GM23338 (cell line): ENCODE results near the gene PTGDS. TPM values are rescaled to one million over a fixed set of nuclear protein-coding genes. Genes with fewer than 3 reads are reported as not detected.

ENCODE experiments used
- ATAC-seq: fragments of 200-7000 bp; cut with Tn5 transposase; 3 replicates; pipeline ENCODE4 v1.9.1; 2020
- DNase-seq: peaks from one replicate; pipeline ENCODE4 v3.0.0-alpha.2; 2015; ENCODE audit warnings: low spot score
- H2AFZ ChIP-seq: fragments of 200-600 bp; sonication (generic); 2 replicates; pipeline ENCODE4 v1.8.0; 2016; ENCODE audit warnings: antibody characterized with exemption, mild to moderate bottlenecking, moderate library complexity
- H3F3A ChIP-seq: fragments of 200-600 bp; sonication (generic); replicated peaks from 2 replicates; pipeline ENCODE4 v1.8.0; 2017; ENCODE audit warnings: antibody characterized with exemption, mixed run types, low read depth
- H3K27ac ChIP-seq: fragments of 200-600 bp; sonication (generic); 2 replicates; pipeline ENCODE4 v1.6.1; 2016; ENCODE audit warnings: low read depth
- H3K27me3 ChIP-seq: fragments of 200-600 bp; sonication (generic); 2 replicates; pipeline ENCODE4 v1.8.0; 2016; ENCODE audit warnings: mild to moderate bottlenecking, mixed run types, moderate library complexity; ENCODE audit not compliant: insufficient read depth
- H3K36me3 ChIP-seq: fragments of 200-600 bp; sonication (generic); 2 replicates; pipeline ENCODE4 v1.8.0; 2016; ENCODE audit warnings: mild to moderate bottlenecking; ENCODE audit not compliant: insufficient read depth
- H3K4me1 ChIP-seq: fragments of 200-600 bp; sonication (generic); 2 replicates; pipeline ENCODE4 v1.8.0; 2016; ENCODE audit warnings: mild to moderate bottlenecking, moderate library complexity; ENCODE audit not compliant: insufficient read depth
- H3K4me2 ChIP-seq: fragments of 200-600 bp; sonication (generic); 2 replicates; pipeline ENCODE4 v1.7.1; 2017; ENCODE audit warnings: mixed run types
- H3K4me3 ChIP-seq: fragments of 200-600 bp; sonication (generic); 2 replicates; pipeline ENCODE4 v1.6.1; 2016; ENCODE audit warnings: mixed run types
- H3K79me2 ChIP-seq: fragments of 200-600 bp; sonication (generic); replicated peaks from 2 replicates; pipeline ENCODE4 v1.8.0; 2017; ENCODE audit warnings: mild to moderate bottlenecking; ENCODE audit not compliant: insufficient read depth
- H3K9me2 ChIP-seq: fragments of 200-600 bp; sonication (generic); 2 replicates; pipeline ENCODE4 v1.8.0; 2017; ENCODE audit not compliant: insufficient read depth
- H4K20me1 ChIP-seq: fragments of 200-600 bp; sonication (generic); replicated peaks from 2 replicates; pipeline ENCODE4 v1.8.0; 2017; ENCODE audit warnings: mild to moderate bottlenecking; ENCODE audit not compliant: insufficient read depth
- H3K27ac Mint-ChIP-seq: 2 replicates; pipeline ENCODE4 v1.8.0; 2020; ENCODE audit warnings: inconsistent platforms, mild to moderate bottlenecking, moderate library complexity, mixed read lengths
- H3K27me3 Mint-ChIP-seq: 3 replicates; pipeline ENCODE4 v1.8.0; 2022; ENCODE audit warnings: low read depth, mild to moderate bottlenecking, moderate library complexity, mixed read lengths, inconsistent platforms; ENCODE audit not compliant: insufficient read depth, poor library complexity
- H3K36me3 Mint-ChIP-seq: 3 replicates; pipeline ENCODE4 v1.8.0; 2021; ENCODE audit warnings: low read depth, mild to moderate bottlenecking, inconsistent platforms, moderate library complexity, mixed read lengths
- H3K4me1 Mint-ChIP-seq: 3 replicates; pipeline ENCODE4 v1.8.0; 2020; ENCODE audit warnings: mild to moderate bottlenecking, inconsistent platforms, mixed read lengths
- H3K4me3 Mint-ChIP-seq: 3 replicates; pipeline ENCODE4 v1.8.0; 2021; ENCODE audit warnings: moderate library complexity, mild to moderate bottlenecking, inconsistent platforms, mixed read lengths
- H3K9me3 Mint-ChIP-seq: 3 replicates; pipeline ENCODE4 v1.8.0; 2020; ENCODE audit warnings: moderate library complexity, mild to moderate bottlenecking, inconsistent platforms, mixed read lengths
- CREB1 ChIP-seq: fragments of 250-450 bp; sonication (Bioruptor Pico); IDR thresholded peaks from 2 replicates; pipeline ENCODE4 v1.5.0; 2020; ENCODE audit warnings: low read depth, mild to moderate bottlenecking, moderate library complexity
- JUNB ChIP-seq: IDR thresholded peaks from one replicate; pipeline ENCODE4 v1.6.1; 2016; ENCODE audit warnings: antibody characterized with exemption; ENCODE audit not compliant: unreplicated experiment
- POLR2AphosphoS5 ChIP-seq: IDR thresholded peaks from 2 replicates; pipeline ENCODE4 v1.6.1; 2016; ENCODE audit warnings: antibody characterized with exemption, low read depth
- STAT1 ChIP-seq: IDR thresholded peaks from one replicate; pipeline ENCODE4 v1.6.1; 2016; ENCODE audit warnings: antibody characterized with exemption; ENCODE audit not compliant: unreplicated experiment
- ZNF331 ChIP-seq: fragments of 250-450 bp; sonication (Bioruptor Pico); IDR thresholded peaks from 2 replicates; pipeline ENCODE4 v1.5.0; 2020; ENCODE audit warnings: low read depth, mild to moderate bottlenecking, moderate library complexity
- polyA plus RNA-seq: library from polyadenylated mRNA; unstranded; fragments of >200 nt; fragmentation: Nextera tagmentation; extraction: Ambion mirVana; gene quantifications from 2 replicates; pipeline ENCODE4 v1.2.1, GENCODE V29; 2016
- total RNA-seq: library from RNA; depleted of rRNA; stranded (reverse); fragments of >200 nt; shearing (Covaris generic); gene quantifications from 2 replicates; pipeline ENCODE4 v1.2.3, GENCODE V29; 2014
- TF ChIP-seq, protein P1 (sequence below): fragments of 250-450 bp; sonication (Bioruptor Pico); IDR thresholded peaks from 2 replicates; pipeline ENCODE4 v1.5.0; 2020; ENCODE audit warnings: mild to moderate bottlenecking, moderate library complexity
- TF ChIP-seq, protein P2 (sequence below): IDR thresholded peaks from 2 replicates; pipeline ENCODE4 v1.6.1; 2016; ENCODE audit warnings: antibody characterized with exemption
- TF ChIP-seq, protein P3 (sequence below): IDR thresholded peaks from one replicate; pipeline ENCODE4 v1.6.1; 2018; ENCODE audit warnings: antibody characterized with exemption; ENCODE audit not compliant: unreplicated experiment
- TF ChIP-seq, protein P4 (sequence below), 2 experiments: fragments of 200-600 bp in 1 of 2; sonication (generic) in 1 of 2; conservative IDR thresholded peaks; 2 replicates each; pipeline versions ENCODE4 v1.5.1 to v1.6.1; 2016 to 2017; ENCODE audit warnings: antibody characterized with exemption in 2 of 2, low read depth in 2 of 2, mild to moderate bottlenecking in 2 of 2, moderate library complexity in 1 of 2

PTGDS gene
- total and polyA plus RNA-seq, 2 experiments from 2014 or later: 1.9 to 3.1 TPM

DNA sequence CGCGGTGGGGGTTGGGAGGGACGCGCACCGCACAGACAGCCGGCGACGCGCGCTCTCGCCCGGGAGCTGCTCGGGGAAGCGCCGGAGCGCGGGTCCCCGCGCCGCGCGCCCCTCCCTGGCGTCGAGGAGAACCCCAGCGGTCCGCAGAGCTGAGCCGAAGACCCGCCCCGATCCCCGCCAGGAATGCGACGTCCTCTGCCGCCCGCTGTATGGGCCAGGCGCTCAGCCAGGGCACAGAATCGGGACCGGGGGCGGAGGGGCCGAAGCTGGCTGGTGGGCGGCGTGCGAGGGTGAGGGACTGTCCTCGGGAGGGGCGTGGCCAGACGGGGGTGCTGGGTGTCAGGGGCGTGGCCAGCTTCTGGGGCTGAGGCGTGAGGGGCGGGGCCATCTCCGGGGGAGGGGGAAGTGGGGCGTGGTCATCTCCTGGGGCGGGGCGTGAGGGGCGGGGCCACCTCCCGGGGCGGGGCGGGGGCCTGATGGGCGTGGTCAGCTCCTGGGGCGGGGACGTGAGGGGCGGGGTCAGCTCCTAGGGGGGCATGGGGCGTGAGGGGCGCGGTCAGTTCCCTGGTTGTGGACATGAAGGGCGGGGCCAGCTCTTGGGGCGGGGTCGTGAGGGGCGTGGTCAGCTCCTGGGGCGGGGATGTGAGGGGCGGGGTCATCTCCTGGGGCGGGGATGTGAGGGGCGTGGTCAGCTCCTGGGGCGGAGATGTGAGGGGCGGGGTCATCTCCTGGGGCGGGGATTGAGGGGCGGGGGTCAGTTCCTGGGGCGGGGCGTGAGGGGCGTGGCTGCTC, 965 bp downstream of the PTGDS start:
- Histone ChIP-seq H3K9me2 (no peaks in the 10 kb centered on the region), H3K27ac (no peak overlapping the region), H3K79me2 (no peaks in the 10 kb centered on the region), H3K4me2 (peak overlapping the region; percentile 86), H3K27me3 (no peaks in the 10 kb centered on the region), H3F3A (no peaks in the 10 kb centered on the region), H4K20me1 (no peaks in the 10 kb centered on the region), H3K4me1 (no peaks in the 10 kb centered on the region), H2AFZ (no peak overlapping the region), H3K36me3 (no peaks in the 10 kb centered on the region), H3K4me3 (peak overlapping the region; percentile 70)
- no peak overlapping the region for H3K27ac Mint-ChIP-seq
- H3K36me3 Mint-ChIP-seq: no peaks in the 10 kb centered on the region
- peaks cover 7% of the 10 kb centered on the region for H3K27me3 Mint-ChIP-seq
- peak overlapping the region; percentile 64; the same call in 2 of the 3 replicates for H3K4me3 Mint-ChIP-seq
- DNase-seq: peak; percentile 96
- no peaks in the 10 kb centered on the region for H3K9me3 Mint-ChIP-seq
- peaks cover 2% of the 10 kb centered on the region; the same call in 1 of the 3 replicates for H3K4me1 Mint-ChIP-seq
- TF ChIP-seq CREB1 (CRISPR knock-in tag): 0 out of 2 replicates have a peak, but pooled peaks have one; percentile 25
- TF ChIP-seq STAT1: no peak
- TF ChIP-seq, protein P1, sequence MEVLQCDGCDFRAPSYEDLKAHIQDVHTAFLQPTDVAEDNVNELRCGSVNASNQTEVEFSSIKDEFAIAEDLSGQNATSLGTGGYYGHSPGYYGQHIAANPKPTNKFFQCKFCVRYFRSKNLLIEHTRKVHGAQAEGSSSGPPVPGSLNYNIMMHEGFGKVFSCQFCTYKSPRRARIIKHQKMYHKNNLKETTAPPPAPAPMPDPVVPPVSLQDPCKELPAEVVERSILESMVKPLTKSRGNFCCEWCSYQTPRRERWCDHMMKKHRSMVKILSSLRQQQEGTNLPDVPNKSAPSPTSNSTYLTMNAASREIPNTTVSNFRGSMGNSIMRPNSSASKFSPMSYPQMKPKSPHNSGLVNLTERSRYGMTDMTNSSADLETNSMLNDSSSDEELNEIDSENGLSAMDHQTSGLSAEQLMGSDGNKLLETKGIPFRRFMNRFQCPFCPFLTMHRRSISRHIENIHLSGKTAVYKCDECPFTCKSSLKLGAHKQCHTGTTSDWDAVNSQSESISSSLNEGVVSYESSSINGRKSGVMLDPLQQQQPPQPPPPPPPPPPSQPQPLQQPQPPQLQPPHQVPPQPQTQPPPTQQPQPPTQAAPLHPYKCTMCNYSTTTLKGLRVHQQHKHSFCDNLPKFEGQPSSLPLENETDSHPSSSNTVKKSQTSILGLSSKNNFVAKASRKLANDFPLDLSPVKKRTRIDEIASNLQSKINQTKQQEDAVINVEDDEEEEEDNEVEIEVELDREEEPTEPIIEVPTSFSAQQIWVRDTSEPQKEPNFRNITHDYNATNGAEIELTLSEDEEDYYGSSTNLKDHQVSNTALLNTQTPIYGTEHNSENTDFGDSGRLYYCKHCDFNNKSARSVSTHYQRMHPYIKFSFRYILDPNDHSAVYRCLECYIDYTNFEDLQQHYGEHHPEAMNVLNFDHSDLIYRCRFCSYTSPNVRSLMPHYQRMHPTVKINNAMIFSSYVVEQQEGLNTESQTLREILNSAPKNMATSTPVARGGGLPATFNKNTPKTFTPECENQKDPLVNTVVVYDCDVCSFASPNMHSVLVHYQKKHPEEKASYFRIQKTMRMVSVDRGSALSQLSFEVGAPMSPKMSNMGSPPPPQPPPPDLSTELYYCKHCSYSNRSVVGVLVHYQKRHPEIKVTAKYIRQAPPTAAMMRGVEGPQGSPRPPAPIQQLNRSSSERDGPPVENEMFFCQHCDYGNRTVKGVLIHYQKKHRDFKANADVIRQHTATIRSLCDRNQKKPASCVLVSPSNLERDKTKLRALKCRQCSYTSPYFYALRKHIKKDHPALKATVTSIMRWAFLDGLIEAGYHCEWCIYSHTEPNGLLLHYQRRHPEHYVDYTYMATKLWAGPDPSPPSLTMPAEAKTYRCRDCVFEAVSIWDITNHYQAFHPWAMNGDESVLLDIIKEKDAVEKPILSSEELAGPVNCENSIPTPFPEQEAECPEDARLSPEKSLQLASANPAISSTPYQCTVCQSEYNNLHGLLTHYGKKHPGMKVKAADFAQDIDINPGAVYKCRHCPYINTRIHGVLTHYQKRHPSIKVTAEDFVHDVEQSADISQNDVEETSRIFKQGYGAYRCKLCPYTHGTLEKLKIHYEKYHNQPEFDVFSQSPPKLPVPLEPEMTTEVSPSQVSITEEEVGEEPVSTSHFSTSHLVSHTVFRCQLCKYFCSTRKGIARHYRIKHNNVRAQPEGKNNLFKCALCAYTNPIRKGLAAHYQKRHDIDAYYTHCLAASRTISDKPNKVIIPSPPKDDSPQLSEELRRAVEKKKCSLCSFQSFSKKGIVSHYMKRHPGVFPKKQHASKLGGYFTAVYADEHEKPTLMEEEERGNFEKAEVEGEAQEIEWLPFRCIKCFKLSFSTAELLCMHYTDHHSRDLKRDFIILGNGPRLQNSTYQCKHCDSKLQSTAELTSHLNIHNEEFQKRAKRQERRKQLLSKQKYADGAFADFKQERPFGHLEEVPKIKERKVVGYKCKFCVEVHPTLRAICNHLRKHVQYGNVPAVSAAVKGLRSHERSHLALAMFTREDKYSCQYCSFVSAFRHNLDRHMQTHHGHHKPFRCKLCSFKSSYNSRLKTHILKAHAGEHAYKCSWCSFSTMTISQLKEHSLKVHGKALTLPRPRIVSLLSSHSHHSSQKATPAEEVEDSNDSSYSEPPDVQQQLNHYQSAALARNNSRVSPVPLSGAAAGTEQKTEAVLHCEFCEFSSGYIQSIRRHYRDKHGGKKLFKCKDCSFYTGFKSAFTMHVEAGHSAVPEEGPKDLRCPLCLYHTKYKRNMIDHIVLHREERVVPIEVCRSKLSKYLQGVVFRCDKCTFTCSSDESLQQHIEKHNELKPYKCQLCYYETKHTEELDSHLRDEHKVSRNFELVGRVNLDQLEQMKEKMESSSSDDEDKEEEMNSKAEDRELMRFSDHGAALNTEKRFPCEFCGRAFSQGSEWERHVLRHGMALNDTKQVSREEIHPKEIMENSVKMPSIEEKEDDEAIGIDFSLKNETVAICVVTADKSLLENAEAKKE: no peak
- TF ChIP-seq, protein P2, sequence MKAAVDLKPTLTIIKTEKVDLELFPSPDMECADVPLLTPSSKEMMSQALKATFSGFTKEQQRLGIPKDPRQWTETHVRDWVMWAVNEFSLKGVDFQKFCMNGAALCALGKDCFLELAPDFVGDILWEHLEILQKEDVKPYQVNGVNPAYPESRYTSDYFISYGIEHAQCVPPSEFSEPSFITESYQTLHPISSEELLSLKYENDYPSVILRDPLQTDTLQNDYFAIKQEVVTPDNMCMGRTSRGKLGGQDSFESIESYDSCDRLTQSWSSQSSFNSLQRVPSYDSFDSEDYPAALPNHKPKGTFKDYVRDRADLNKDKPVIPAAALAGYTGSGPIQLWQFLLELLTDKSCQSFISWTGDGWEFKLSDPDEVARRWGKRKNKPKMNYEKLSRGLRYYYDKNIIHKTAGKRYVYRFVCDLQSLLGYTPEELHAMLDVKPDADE: no peak
- TF ChIP-seq, protein P3, sequence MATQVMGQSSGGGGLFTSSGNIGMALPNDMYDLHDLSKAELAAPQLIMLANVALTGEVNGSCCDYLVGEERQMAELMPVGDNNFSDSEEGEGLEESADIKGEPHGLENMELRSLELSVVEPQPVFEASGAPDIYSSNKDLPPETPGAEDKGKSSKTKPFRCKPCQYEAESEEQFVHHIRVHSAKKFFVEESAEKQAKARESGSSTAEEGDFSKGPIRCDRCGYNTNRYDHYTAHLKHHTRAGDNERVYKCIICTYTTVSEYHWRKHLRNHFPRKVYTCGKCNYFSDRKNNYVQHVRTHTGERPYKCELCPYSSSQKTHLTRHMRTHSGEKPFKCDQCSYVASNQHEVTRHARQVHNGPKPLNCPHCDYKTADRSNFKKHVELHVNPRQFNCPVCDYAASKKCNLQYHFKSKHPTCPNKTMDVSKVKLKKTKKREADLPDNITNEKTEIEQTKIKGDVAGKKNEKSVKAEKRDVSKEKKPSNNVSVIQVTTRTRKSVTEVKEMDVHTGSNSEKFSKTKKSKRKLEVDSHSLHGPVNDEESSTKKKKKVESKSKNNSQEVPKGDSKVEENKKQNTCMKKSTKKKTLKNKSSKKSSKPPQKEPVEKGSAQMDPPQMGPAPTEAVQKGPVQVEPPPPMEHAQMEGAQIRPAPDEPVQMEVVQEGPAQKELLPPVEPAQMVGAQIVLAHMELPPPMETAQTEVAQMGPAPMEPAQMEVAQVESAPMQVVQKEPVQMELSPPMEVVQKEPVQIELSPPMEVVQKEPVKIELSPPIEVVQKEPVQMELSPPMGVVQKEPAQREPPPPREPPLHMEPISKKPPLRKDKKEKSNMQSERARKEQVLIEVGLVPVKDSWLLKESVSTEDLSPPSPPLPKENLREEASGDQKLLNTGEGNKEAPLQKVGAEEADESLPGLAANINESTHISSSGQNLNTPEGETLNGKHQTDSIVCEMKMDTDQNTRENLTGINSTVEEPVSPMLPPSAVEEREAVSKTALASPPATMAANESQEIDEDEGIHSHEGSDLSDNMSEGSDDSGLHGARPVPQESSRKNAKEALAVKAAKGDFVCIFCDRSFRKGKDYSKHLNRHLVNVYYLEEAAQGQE: no peak
- peak; percentile 53 for TF ChIP-seq POLR2AphosphoS5
- no peak for TF ChIP-seq JUNB
- TF ChIP-seq, protein P4, sequence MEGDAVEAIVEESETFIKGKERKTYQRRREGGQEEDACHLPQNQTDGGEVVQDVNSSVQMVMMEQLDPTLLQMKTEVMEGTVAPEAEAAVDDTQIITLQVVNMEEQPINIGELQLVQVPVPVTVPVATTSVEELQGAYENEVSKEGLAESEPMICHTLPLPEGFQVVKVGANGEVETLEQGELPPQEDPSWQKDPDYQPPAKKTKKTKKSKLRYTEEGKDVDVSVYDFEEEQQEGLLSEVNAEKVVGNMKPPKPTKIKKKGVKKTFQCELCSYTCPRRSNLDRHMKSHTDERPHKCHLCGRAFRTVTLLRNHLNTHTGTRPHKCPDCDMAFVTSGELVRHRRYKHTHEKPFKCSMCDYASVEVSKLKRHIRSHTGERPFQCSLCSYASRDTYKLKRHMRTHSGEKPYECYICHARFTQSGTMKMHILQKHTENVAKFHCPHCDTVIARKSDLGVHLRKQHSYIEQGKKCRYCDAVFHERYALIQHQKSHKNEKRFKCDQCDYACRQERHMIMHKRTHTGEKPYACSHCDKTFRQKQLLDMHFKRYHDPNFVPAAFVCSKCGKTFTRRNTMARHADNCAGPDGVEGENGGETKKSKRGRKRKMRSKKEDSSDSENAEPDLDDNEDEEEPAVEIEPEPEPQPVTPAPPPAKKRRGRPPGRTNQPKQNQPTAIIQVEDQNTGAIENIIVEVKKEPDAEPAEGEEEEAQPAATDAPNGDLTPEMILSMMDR (conservative IDR thresholded peaks at IDR 0.05; ENCODE audit: low read depth in 2 of 2): no peak
- no peak for TF ChIP-seq ZNF331
- ATAC-seq: peak; percentile 66
